Measurements from ENCODE around the gene KDELR1.
"Not testable (repeated sequence)": the region's sequence is repeated elsewhere in the genome, so short reads cannot be mapped to it uniquely, and the experiment has no call there.

Gene KDELR1

DNA sequence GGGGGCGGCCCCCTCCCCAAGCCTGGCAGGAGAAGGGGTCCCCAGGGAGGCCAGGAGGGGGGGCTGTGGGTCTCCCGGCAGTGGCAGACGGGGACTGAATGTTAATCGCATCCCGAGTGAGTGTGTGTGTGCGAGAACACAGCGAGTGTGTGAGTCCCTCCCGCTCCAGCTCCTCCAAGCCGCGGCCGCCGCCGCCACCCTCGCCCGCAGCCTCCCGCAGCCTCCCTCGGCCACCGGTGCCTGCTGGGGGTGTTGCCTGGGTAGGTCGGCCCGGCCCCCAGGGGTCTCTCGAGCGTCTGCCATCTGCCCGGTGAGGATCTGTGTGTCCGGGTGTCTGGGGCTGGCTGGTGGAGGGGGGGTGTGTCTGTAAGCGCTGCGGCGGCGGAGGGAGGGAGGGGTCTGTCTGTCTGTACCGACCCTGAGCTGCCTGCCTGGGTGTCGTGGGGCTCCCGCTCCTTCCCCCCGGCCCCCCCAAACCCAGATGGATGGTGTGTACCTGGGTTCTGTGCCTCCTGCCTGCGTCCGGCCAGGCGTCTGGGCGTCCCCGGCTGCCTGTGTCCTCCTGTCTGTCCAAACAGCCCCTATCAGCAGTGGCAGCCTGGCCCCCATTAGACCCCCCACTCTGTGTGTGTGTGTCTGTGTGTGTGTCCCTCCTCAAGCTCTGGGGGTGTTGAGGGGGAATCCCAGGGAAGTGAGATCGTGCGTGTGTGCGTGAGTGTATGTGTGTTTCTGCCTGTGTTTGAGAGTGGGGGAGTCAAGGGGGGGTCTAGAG, 2.4 kb upstream of the KDELR1 start, which contains the start of gene GRIN2D:
GRIN2D (plus strand) TSS at position 110 of the 772 bp plus-strand sequence. CDS start 4,725 bp downstream, outside the sequence.
- intact Hi-C loops (cut with DNase I; ENCODE audit: low total_unique reads), result no loop called here
- no peak for DNase-seq
- H3K27me3 ChIP-seq, result peaks cover 4 to 66% of the 10 kb centered on the region in 2 donors
- H3K36me3 ChIP-seq, result peaks cover 0 to 9% (median 7%) of the 10 kb centered on the region in 3 donors
- H3K4me3 ChIP-seq, result no peak within 1 kb of the TSS
- no peak within 1 kb of the TSS for H3K27ac ChIP-seq
- no peaks in the 10 kb centered on the region for H3K9me3 ChIP-seq
- H3K4me1 ChIP-seq, result peaks cover 0 to 44% (median 26%) of the 10 kb centered on the region in 4 donors
- TF ChIP-seq, protein P1, sequence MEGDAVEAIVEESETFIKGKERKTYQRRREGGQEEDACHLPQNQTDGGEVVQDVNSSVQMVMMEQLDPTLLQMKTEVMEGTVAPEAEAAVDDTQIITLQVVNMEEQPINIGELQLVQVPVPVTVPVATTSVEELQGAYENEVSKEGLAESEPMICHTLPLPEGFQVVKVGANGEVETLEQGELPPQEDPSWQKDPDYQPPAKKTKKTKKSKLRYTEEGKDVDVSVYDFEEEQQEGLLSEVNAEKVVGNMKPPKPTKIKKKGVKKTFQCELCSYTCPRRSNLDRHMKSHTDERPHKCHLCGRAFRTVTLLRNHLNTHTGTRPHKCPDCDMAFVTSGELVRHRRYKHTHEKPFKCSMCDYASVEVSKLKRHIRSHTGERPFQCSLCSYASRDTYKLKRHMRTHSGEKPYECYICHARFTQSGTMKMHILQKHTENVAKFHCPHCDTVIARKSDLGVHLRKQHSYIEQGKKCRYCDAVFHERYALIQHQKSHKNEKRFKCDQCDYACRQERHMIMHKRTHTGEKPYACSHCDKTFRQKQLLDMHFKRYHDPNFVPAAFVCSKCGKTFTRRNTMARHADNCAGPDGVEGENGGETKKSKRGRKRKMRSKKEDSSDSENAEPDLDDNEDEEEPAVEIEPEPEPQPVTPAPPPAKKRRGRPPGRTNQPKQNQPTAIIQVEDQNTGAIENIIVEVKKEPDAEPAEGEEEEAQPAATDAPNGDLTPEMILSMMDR (IDR thresholded peaks at IDR 0.05), result no peak

DNA sequence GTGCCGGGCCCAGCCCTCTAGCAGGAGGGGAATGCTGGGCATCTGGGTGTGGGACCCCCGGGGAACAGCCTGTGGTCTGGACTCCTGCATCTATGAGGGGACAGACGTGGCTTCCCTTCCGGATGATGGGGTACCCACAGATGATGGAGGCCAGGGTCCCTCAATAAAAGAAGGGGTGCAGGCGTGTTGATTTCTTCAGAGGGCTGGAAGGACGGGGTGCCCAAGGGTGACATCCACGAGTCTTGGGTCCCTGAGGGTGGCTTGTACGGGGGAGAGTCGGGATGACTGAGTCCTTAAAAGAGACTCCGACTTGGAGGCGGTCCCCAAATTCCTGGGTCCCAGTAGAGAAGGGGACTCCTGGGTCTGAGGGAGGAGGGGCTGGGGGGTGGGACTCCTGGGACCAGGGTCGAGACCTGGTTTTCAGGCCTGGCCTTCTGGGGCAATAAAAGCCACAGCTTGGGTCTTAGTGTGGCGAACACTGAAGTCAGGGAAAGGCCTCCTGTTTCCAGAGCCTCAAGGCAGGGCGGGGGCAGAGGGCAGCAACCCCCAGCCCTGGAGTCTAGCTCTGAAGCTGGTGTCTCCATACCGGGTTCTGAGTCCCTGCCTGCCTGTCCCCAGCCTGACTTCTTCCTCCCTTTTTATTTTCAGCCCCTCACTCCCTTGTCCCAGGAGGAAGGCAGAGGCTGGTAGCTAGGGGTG, 1.7 kb upstream of the KDELR1 start:
- no peak overlapping the region for H3K4me3 ChIP-seq
- TF ChIP-seq, protein P1 (IDR thresholded peaks at IDR 0.05), result no peak
- intact Hi-C loops (cut with DNase I; ENCODE audit: low total_unique reads), result no loop called here
- no peaks in the 10 kb centered on the region for H3K9me3 ChIP-seq
- peaks cover 0 to 38% (median 22%) of the 10 kb centered on the region in 4 donors for H3K4me1 ChIP-seq
- H3K36me3 ChIP-seq, result peaks cover 4 to 16% (median 12%) of the 10 kb centered on the region in 3 donors
- H3K27me3 ChIP-seq, result peaks cover 4 to 59% of the 10 kb centered on the region in 2 donors
- no peak for DNase-seq
- H3K27ac ChIP-seq, result no peak overlapping the region

DNA sequence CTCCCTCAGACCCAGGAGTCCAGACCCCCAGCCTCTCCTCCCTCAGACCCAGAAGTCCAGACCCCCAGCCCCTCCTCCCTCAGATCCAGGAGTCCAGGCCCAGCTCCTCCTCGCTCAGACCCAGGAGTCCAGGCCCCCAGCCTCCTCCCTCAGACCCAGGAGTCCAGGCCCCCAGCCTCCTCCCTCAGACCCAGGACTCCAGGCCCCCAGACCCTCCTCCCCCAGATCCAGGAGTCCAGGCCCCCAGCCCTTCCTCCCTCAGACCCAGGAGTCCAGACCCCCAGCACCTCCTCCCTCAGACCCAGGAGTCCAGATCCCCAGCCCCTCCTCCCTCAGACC, 624 bp upstream of the KDELR1 start:
- intact Hi-C loops (cut with DNase I; ENCODE audit: low total_unique reads); H3K27ac ChIP-seq; DNase-seq; H3K4me3 ChIP-seq; H3K9me3 ChIP-seq: not testable (repeated sequence)
- Histone ChIP-seq H3K36me3 (peaks cover 14 to 27% (median 22%) of the 10 kb centered on the region in 3 donors), H3K27me3 (peaks cover 4 to 49% of the 10 kb centered on the region in 2 donors), H3K4me1 (peaks cover 0 to 32% (median 21%) of the 10 kb centered on the region in 4 donors)

DNA sequence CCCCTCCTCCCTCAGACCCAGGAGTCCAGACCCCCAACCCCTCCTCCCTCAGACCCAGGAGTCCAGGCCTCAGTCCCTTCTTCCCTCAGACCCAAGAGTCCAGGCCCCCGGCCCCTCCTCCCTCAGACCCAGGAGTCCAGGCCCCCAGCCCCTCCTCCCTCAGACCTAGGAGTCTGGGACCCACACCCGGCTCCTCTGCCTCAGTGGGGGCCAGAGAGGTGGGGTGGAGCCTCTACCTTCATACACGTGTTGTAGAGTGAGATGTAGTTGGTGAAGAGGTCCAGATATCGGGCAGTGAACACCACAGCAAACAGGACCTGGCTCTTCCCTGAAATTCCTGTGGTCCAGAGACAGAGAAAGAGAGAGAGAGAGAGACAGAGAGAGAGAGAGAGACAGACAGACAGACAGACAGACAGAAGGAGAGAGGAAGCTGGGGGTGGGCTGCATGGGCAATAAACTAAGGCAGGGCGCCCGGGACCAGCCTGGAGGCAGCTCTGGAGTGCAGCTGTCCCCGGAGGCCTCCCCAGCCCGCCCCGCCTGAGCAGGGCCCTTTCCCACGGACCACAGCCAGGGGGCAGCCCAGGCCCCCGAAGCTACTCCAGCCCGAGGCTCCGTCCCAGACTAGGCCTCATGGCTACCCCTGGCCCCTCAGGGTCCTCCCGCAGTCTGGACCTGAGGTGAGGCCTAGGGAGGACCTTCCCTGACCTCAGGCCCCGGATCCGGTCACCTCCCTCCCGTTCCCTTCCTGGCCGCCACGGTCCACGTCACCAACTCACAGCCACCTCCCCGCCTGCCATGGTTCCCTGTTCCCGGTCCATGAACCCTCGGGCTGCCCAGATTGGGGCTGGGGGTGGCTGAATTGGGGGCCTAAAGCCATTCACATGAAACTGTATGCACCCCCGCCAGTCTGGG, 907 bp downstream of the KDELR1 start:
- Histone ChIP-seq H3K27me3 (peaks cover 4 to 34% of the 10 kb centered on the region in 2 donors), H3K4me1 (peaks cover 0 to 32% (median 21%) of the 10 kb centered on the region in 4 donors), H3K36me3 (peaks cover 28 to 42% (median 38%) of the 10 kb centered on the region in 3 donors), H3K27ac (peak overlapping the region; percentile 90 to 91), H3K4me3 (peak overlapping the region; percentile 72 to 93), H3K9me3 (no peaks in the 10 kb centered on the region)
- TF ChIP-seq, protein P1 (IDR thresholded peaks at IDR 0.05), result peak; percentile 67 to 73
- intact Hi-C loops (cut with DNase I; ENCODE audit: low total_unique reads), result no loop called here
- peak; percentile 53 to 83 for DNase-seq

DNA sequence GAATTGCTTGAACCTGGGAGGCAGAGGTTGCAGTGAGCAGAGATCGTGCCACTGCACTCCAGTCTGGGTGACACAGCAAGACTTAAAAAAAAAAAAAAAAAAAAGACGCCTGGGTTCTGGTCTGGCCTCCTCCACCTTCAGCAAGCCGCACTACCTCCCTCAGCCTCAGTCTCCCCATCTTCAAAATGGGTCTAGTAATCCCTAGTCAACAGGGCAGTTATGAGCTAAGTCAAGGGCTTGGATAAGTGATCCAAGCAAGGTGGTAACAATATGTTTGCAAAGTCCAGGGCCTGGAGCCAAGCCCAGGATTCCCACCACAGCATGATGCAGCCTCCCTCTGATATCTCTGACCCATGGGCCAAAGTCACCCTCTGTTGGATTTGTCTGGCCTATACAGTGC, 4.4 kb downstream of the KDELR1 start:
- no peaks in the 10 kb centered on the region for H3K27me3 ChIP-seq
- no peaks in the 10 kb centered on the region for H3K9me3 ChIP-seq
- intact Hi-C loops (cut with DNase I; ENCODE audit: low total_unique reads), result loop anchor here (1.0 kb wide), 1 partner anchor 27 kb away; no protein-coding TSS in a partner anchor
- no peak overlapping the region for H3K4me3 ChIP-seq
- no peak for DNase-seq
- peaks cover 0 to 15% (median 9%) of the 10 kb centered on the region in 4 donors for H3K4me1 ChIP-seq
- peaks cover 61 to 77% (median 72%) of the 10 kb centered on the region in 3 donors for H3K36me3 ChIP-seq
- TF ChIP-seq, protein P1 (IDR thresholded peaks at IDR 0.05), result no peak
- no peak overlapping the region for H3K27ac ChIP-seq

All from tibial artery (tissue), 4 donors.